A549 (cell line): ENCODE results near the gene BCL2L15. TPM values are rescaled to one million over a fixed set of nuclear protein-coding genes. Genes with fewer than 3 reads are reported as not detected.

ENCODE experiments used
- ATAC-seq, 2 experiments: fragments of 200-7000 bp in 1 of 2; fragments of >200 bp in 1 of 2; cut with Nextera tagmentation in 1 of 2; cut with Tn5 transposase in 1 of 2; 3 replicates each; pipeline versions ENCODE4 v1.8.0 to v1.9.1; 2018 to 2020; ENCODE audit warnings: mild to moderate bottlenecking in 1 of 2, moderate library complexity in 1 of 2
- CTCF ChIA-PET: fragments of 300-600 bp; sonication (Branson Sonifier 250); formaldehyde crosslinking; extraction: SDS; loops from one replicate; lab custom pipeline; 2021; ENCODE audit warnings: antibody characterized with exemption, inconsistent platforms; lab: Yijun Ruan, JAX
- POLR2A ChIA-PET: fragments of 350-600 bp; formaldehyde crosslinking; extraction: SDS; loops from one replicate; lab custom pipeline; 2021; ENCODE audit warnings: antibody characterized with exemption, inconsistent platforms; lab: Yijun Ruan, JAX
- DNase-seq, 2 experiments: peaks; one replicate each; pipeline versions ENCODE4 v3.0.0 to v3.0.0-alpha.2; 2011 to 2016; ENCODE audit warnings: low read depth in 1 of 2, low spot score in 1 of 2
- FAIRE-seq: peaks from 2 replicates; lab custom pipeline; 2011; peaks lifted over from hg19 to GRCh38; lab: Jason Lieb, UNC
- H3K27ac ChIP-seq, 2 experiments: fragments of >200 bp; sonication (Bioruptor Twin); formaldehyde crosslinking; 3 replicates each; pipeline ENCODE4 v1.5.1; 2016 to 2017
- H3K4me1 ChIP-seq: fragments of >200 bp; sonication (Bioruptor Twin); formaldehyde crosslinking; 3 replicates; pipeline ENCODE4 v1.6.1; 2016
- H3K4me2 ChIP-seq: fragments of >200 bp; sonication (Bioruptor Twin); formaldehyde crosslinking; 3 replicates; pipeline ENCODE4 v1.6.1; 2016
- H3K4me3 ChIP-seq: fragments of >200 bp; sonication (Bioruptor Twin); formaldehyde crosslinking; 3 replicates; pipeline ENCODE4 v1.5.1; 2016
- H3K9me3 ChIP-seq: fragments of >200 bp; sonication (Bioruptor Twin); formaldehyde crosslinking; 3 replicates; pipeline ENCODE4 v1.6.1; 2016
- CHD2 ChIP-seq: fragments of 150-350 bp; IDR thresholded peaks from 2 replicates; pipeline ENCODE4 v1.6.1; 2014; ENCODE audit warnings: low read length; ENCODE audit not compliant: partially characterized antibody
- FOSL2 ChIP-seq, 2 experiments: fragments of 450-650 bp in 1 of 2; fragments of >200 bp in 1 of 2; sonication (Bioruptor Twin) in 1 of 2; formaldehyde crosslinking; IDR thresholded peaks; 2 replicates each; pipeline versions ENCODE4 v1.5.0 to v1.6.1; 2016 to 2020; ENCODE audit warnings: mild to moderate bottlenecking in 1 of 2, moderate library complexity in 1 of 2
- GATA3 ChIP-seq: IDR thresholded peaks from 2 replicates; pipeline ENCODE4 v1.6.1; 2012; ENCODE audit warnings: borderline replicate concordance
- HOXA7 ChIP-seq: fragments of 250-450 bp; sonication (Bioruptor Pico); IDR thresholded peaks from 2 replicates; pipeline ENCODE4 v1.5.0; 2020; ENCODE audit warnings: mild to moderate bottlenecking, moderate library complexity
- JUN ChIP-seq, 2 experiments: fragments of >200 bp; sonication (Bioruptor Twin); formaldehyde crosslinking; IDR thresholded peaks; 2 replicates in 1 of 2; 3 replicates in 1 of 2; pipeline ENCODE4 v1.6.1; 2016 to 2017
- JUNB ChIP-seq: fragments of >200 bp; sonication (Bioruptor Twin); formaldehyde crosslinking; IDR thresholded peaks from 2 replicates; pipeline ENCODE4 v1.6.1; 2016
- KDM5A ChIP-seq: fragments of 200-600 bp; sonication (generic); IDR thresholded peaks from 2 replicates; pipeline ENCODE4 v1.6.1; 2016; ENCODE audit warnings: antibody characterized with exemption, mild to moderate bottlenecking
- MAFK ChIP-seq: fragments of 450-650 bp; IDR thresholded peaks from 2 replicates; pipeline ENCODE4 v1.6.1; 2014; ENCODE audit not compliant: partially characterized antibody
- MAZ ChIP-seq: fragments of 150-350 bp; IDR thresholded peaks from 2 replicates; pipeline ENCODE4 v1.6.1; 2014; ENCODE audit warnings: antibody characterized with exemption, low read depth, low read length, borderline replicate concordance
- NR3C1 ChIP-seq: fragments of >200 bp; sonication (Bioruptor Twin); formaldehyde crosslinking; IDR thresholded peaks from 3 replicates; pipeline ENCODE4 v1.6.1; 2017
- PHF8 ChIP-seq: fragments of 200-600 bp; sonication (generic); IDR thresholded peaks from 2 replicates; pipeline ENCODE4 v1.6.1; 2016; ENCODE audit warnings: low read depth, mild to moderate bottlenecking, antibody characterized with exemption, moderate library complexity, borderline replicate concordance
- POLR2A ChIP-seq: IDR thresholded peaks from 2 replicates; pipeline ENCODE4 v1.6.1; 2012; ENCODE audit warnings: mild to moderate bottlenecking, low read length
- RAD21 ChIP-seq, 2 experiments: fragments of >200 bp in 1 of 2; sonication (Bioruptor Twin) in 1 of 2; formaldehyde crosslinking in 1 of 2; IDR thresholded peaks in 1 of 2; conservative IDR thresholded peaks in 1 of 2; 2 replicates in 1 of 2; 3 replicates in 1 of 2; pipeline ENCODE4 v1.6.1; 2012 to 2018; ENCODE audit warnings: inconsistent platforms in 1 of 2
- RCOR1 ChIP-seq: fragments of 150-350 bp; IDR thresholded peaks from 2 replicates; pipeline ENCODE4 v1.6.1; 2014; ENCODE audit warnings: antibody characterized with exemption, low read length, low read depth
- SMC3 ChIP-seq: fragments of >200 bp; sonication (Bioruptor Twin); formaldehyde crosslinking; IDR thresholded peaks from 3 replicates; pipeline ENCODE4 v1.6.1; 2018; ENCODE audit warnings: inconsistent platforms
- WGBS: methylation state at CpG from one replicate; pipeline ENCODE4 v1.1.6; 2017; ENCODE audit errors: missing lambda C conversion rate; 5-methylcytosine and 5-hydroxymethylcytosine counted together
- polyA plus RNA-seq, 4 experiments: library from polyadenylated mRNA; depleted of rRNA in 3 of 4; stranded (reverse); fragments of >200 nt; fragmentation: RNase III in 1 of 4; extraction: RNeasy Plus Mini Kit Qiagen cat#74134 plus additional on column Dnase treatment in 1 of 4; gene quantifications; 2 replicates in 3 of 4; 3 replicates in 1 of 4; pipeline ENCODE4 v1.2.3, GENCODE V29; 2011 to 2017
- TF ChIP-seq, protein P1 (sequence below): IDR thresholded peaks from 2 replicates; pipeline ENCODE4 v1.6.1; 2012
- TF ChIP-seq, protein P2 (sequence below): fragments of 250-450 bp; sonication (Bioruptor Pico); IDR thresholded peaks from 2 replicates; pipeline ENCODE4 v1.5.0; 2020; ENCODE audit warnings: low read depth, mild to moderate bottlenecking, moderate library complexity
- TF ChIP-seq, protein P3 (sequence below): fragments of >200 bp; sonication (Bioruptor Twin); formaldehyde crosslinking; IDR thresholded peaks from 3 replicates; pipeline ENCODE4 v1.6.1; 2016
- TF ChIP-seq, protein P4 (sequence below): fragments of >200 bp; sonication (Bioruptor Twin); formaldehyde crosslinking; IDR thresholded peaks from 3 replicates; pipeline ENCODE4 v1.5.1; 2016
- TF ChIP-seq, protein P5 (sequence below): fragments of 200-600 bp; sonication (generic); IDR thresholded peaks from 2 replicates; pipeline ENCODE4 v1.6.1; 2016; ENCODE audit warnings: antibody characterized with exemption, mild to moderate bottlenecking, moderate library complexity

BCL2L15 gene
- polyA plus RNA-seq, 2 of the 4 experiments (the other 2 are of a cell fraction), result 2.1 to 2.3 TPM

DNA sequence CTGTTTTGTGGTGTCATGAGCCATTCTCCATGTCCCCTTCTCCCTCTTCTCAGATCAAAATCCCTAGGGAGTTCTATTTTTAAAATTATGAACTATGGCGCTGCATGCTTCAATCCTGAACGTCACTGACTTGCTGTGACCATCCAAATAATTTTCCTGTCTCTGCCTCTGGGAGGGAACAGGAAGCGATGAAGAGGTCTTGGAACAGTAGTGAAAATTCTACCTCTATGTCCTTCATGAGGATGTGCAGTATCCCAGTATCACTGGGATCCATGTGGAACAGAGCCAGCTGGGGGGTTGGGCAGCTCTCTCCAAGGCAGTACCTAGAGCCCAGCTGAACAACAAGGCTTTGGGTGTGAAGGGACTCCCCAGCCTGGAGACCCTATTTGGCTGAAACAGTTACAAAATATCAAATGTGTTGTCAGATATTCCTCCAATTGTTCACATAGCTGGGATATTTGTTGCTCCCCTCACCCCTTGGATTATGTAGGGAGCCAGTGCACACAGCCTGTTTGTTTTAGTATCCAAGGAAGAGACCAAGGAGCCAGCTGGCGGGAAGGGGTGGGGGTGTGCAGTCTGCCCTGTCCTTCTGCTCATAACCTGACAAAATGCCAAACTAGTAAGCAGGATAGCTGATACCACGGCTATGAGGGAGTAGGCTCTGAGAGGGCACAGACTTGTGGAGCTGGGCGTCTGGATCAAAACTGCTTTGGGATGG lies 25.4 kb upstream of the BCL2L15 start:
- no peak for ATAC-seq
- Histone ChIP-seq H3K4me1 (no peaks in the 10 kb centered on the region), H3K27ac (no peak overlapping the region), H3K9me3 (no peaks in the 10 kb centered on the region), H3K4me3 (no peak overlapping the region), H3K4me2 (no peak overlapping the region)
- no peak for FAIRE-seq
- CTCF ChIA-PET, result interaction anchor here (0.9 kb wide), 1 partner anchor 9 kb away, joined by 3 read pairs; no protein-coding TSS in a partner anchor
- TF ChIP-seq HOXA7 (CRISPR knock-in tag) (no peak), FOSL2 (IDR thresholded peaks at IDR 0.05) (no peak), FOSL2 (CRISPR knock-in tag; IDR thresholded peaks at IDR 0.05) (no peak), NR3C1 (no peak)
- TF ChIP-seq, protein P1, sequence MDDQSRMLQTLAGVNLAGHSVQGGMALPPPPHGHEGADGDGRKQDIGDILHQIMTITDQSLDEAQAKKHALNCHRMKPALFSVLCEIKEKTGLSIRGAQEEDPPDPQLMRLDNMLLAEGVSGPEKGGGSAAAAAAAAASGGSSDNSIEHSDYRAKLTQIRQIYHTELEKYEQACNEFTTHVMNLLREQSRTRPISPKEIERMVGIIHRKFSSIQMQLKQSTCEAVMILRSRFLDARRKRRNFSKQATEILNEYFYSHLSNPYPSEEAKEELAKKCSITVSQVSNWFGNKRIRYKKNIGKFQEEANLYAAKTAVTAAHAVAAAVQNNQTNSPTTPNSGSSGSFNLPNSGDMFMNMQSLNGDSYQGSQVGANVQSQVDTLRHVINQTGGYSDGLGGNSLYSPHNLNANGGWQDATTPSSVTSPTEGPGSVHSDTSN, result no peak
- 91% methylated on average over 4 of the region's 6 CpGs for WGBS
- POLR2A ChIA-PET, result no interaction called here
- no peak for DNase-seq

DNA sequence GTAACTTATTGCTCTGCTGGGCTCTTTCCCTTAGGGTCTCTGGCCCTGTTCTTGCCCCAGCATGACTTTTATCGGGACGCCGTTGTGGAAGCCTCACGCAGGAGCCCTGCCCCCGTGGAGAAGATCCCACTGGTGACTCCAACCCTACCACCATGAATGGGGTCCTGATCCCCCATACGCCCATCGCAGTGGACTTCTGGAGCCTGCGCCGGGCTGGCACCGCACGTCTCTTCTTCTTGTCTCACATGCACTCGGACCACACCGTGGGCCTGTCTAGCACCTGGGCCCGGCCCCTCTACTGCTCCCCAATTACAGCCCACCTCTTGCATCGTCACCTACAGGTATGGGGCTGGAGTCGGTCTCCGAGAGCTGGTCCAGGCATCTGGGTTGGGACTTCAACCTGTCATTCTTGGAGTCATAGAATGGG lies 18.1 kb upstream of the BCL2L15 start:
- DNase-seq, result no peak
- ChIA-PET CTCF (interaction anchor here (0.7 to 3.0 kb wide), 5 partner anchors 12 to 146 kb away, joined by 3 to 9 read pairs (median 5); partner anchors contain the start of genes HIPK1 and PHTF1), POLR2A (interaction anchor here (3.5 kb wide), 1 partner anchor 25 kb away, joined by 32 read pairs; the partner anchor contains the start of gene HIPK1)
- no peak for FAIRE-seq
- H3K27ac ChIP-seq, result peak overlapping the region; percentile 77 to 92
- peaks cover 9% of the 10 kb centered on the region; the same call in 1 of the 3 replicates for H3K4me1 ChIP-seq
- H3K4me2 ChIP-seq, result peak overlapping the region; percentile 84
- H3K4me3 ChIP-seq, result peak overlapping the region; percentile 77
- peak; percentile 35 to 36 for ATAC-seq
- WGBS, result 0% methylated on average over 7 of the region's 17 CpGs
- TF ChIP-seq KDM5A, result 0 out of 2 replicates have a peak, but pooled peaks have one; percentile 36
- TF ChIP-seq, protein P2, sequence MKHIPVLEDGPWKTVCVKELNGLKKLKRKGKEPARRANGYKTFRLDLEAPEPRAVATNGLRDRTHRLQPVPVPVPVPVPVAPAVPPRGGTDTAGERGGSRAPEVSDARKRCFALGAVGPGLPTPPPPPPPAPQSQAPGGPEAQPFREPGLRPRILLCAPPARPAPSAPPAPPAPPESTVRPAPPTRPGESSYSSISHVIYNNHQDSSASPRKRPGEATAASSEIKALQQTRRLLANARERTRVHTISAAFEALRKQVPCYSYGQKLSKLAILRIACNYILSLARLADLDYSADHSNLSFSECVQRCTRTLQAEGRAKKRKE, result no peak
- H3K9me3 ChIP-seq, result no peaks in the 10 kb centered on the region

DNA sequence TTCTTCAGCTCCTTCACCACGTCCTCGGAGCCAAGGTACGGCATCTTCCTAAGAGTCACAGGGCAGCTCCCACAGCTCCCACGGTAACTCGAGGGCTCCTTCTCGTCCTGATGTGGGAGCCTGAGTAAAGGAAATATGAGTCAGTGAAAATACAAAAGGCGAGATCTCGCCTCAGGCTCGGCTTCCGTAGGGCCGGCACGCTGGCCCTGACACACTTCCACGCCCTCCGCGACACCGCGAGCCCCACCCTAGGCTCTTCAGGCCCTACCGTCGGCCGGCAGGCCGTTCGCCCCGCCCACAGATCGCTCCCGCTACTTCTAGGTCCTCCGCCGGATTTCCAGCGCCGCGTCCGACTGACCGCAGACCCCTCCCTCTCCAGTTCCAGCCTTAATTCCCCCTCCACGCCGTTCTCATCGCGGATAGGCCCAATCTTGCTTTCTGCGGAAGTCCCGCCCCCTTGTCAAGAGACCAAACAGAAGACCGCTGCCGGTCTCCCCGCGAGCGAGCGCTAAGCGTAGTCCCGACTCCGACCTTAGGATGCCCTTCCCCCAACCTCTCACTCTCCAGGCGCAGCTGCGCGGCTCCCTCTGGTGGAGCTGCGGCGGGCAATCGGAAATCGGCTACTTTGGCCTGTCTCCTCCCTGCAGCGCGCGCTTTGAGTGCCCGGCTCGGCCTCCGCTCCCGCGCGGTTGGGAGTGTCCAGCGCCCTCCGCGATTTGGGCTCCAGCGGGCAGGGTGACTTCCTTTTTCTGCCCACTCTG lies 17.5 kb upstream of the BCL2L15 start, which contains the start of the genes AP4B1 and DCLRE1B:
AP4B1 (minus strand) TSS at position 126 of the 761 bp plus-strand sequence; CDS start at position 44, 82 bp downstream.
DCLRE1B (plus strand) TSS at position 653 of the 761 bp plus-strand sequence. CDS start 261 bp downstream, outside the sequence.
- no peak for FAIRE-seq
- CTCF ChIA-PET, result interaction anchor here (0.7 to 3.0 kb wide), 11 partner anchors 12 to 146 kb away, joined by 3 to 11 read pairs (median 3); partner anchors contain the start of genes BCL2L15, HIPK1 and PHTF1
- TF ChIP-seq MAZ (no peak), PHF8 (peak; percentile 66; the same call in 1 of the 2 replicates), JUNB (no peak), GATA3 (0 out of 2 replicates have a peak, but pooled peaks have one; percentile 18), CHD2 (peak; percentile 64), POLR2A (peak; percentile 76), JUN (IDR thresholded peaks at IDR 0.05) (peak in 1 of 2 experiments; percentile 73; a peak in 3 of 5 replicates), MAFK (no peak), RCOR1 (no peak), SMC3 (peak; percentile 68), RAD21 (conservative IDR thresholded peaks at IDR 0.05 in 1 of 2, IDR thresholded peaks at IDR 0.05 in 1 of 2) (peak; percentile 61 to 76), FOSL2 (IDR thresholded peaks at IDR 0.05) (no peak), FOSL2 (CRISPR knock-in tag; IDR thresholded peaks at IDR 0.05) (peak; percentile 63)
- TF ChIP-seq, protein P3, sequence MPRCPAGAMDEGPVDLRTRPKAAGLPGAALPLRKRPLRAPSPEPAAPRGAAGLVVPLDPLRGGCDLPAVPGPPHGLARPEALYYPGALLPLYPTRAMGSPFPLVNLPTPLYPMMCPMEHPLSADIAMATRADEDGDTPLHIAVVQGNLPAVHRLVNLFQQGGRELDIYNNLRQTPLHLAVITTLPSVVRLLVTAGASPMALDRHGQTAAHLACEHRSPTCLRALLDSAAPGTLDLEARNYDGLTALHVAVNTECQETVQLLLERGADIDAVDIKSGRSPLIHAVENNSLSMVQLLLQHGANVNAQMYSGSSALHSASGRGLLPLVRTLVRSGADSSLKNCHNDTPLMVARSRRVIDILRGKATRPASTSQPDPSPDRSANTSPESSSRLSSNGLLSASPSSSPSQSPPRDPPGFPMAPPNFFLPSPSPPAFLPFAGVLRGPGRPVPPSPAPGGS, result no peak
- TF ChIP-seq, protein P4, sequence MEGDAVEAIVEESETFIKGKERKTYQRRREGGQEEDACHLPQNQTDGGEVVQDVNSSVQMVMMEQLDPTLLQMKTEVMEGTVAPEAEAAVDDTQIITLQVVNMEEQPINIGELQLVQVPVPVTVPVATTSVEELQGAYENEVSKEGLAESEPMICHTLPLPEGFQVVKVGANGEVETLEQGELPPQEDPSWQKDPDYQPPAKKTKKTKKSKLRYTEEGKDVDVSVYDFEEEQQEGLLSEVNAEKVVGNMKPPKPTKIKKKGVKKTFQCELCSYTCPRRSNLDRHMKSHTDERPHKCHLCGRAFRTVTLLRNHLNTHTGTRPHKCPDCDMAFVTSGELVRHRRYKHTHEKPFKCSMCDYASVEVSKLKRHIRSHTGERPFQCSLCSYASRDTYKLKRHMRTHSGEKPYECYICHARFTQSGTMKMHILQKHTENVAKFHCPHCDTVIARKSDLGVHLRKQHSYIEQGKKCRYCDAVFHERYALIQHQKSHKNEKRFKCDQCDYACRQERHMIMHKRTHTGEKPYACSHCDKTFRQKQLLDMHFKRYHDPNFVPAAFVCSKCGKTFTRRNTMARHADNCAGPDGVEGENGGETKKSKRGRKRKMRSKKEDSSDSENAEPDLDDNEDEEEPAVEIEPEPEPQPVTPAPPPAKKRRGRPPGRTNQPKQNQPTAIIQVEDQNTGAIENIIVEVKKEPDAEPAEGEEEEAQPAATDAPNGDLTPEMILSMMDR, result peak; percentile 40
- TF ChIP-seq, protein P5, sequence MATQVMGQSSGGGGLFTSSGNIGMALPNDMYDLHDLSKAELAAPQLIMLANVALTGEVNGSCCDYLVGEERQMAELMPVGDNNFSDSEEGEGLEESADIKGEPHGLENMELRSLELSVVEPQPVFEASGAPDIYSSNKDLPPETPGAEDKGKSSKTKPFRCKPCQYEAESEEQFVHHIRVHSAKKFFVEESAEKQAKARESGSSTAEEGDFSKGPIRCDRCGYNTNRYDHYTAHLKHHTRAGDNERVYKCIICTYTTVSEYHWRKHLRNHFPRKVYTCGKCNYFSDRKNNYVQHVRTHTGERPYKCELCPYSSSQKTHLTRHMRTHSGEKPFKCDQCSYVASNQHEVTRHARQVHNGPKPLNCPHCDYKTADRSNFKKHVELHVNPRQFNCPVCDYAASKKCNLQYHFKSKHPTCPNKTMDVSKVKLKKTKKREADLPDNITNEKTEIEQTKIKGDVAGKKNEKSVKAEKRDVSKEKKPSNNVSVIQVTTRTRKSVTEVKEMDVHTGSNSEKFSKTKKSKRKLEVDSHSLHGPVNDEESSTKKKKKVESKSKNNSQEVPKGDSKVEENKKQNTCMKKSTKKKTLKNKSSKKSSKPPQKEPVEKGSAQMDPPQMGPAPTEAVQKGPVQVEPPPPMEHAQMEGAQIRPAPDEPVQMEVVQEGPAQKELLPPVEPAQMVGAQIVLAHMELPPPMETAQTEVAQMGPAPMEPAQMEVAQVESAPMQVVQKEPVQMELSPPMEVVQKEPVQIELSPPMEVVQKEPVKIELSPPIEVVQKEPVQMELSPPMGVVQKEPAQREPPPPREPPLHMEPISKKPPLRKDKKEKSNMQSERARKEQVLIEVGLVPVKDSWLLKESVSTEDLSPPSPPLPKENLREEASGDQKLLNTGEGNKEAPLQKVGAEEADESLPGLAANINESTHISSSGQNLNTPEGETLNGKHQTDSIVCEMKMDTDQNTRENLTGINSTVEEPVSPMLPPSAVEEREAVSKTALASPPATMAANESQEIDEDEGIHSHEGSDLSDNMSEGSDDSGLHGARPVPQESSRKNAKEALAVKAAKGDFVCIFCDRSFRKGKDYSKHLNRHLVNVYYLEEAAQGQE, result peak; percentile 53; the same call in 1 of the 2 replicates

More for the DNA sequence above, 17.5 kb upstream of the BCL2L15 start, which contains the start of the genes AP4B1 and DCLRE1B:
- DNase-seq (peak; percentile 86 to 99), ATAC-seq (peak; percentile 95 to 96)
- Histone ChIP-seq H3K27ac (peak within 1 kb of the TSS; percentile 83 to 92), H3K4me3 (peak within 1 kb of the TSS; percentile 77), H3K9me3 (no peaks in the 10 kb centered on the region), H3K4me2 (peak within 1 kb of the TSS; percentile 95), H3K4me1 (peaks cover 9% of the 10 kb centered on the region; the same call in 1 of the 3 replicates)
- under 1% methylated on average over 37 of the region's 67 CpGs for WGBS
- POLR2A ChIA-PET, result interaction anchor here (3.5 kb wide), 1 partner anchor 25 kb away, joined by 32 read pairs; the partner anchor contains the start of gene HIPK1
